GM12872 (cell line): Measurements from ENCODE around the gene PALD1.

ENCODE experiments used
- CTCF ChIP-seq: IDR thresholded peaks from 3 replicates; pipeline ENCODE4 v1.5.1; 2011; ENCODE audit warnings: low read depth, mild to moderate bottlenecking, low read length, moderate library complexity; ENCODE audit not compliant: insufficient read depth

Gene PALD1

GRCh38 chr10:70613941-70614340 lies 135.4 kb downstream of the PALD1 start:
- no peak for TF ChIP-seq CTCF

GRCh38 chr10:70615211-70615610 lies 136.6 kb downstream of the PALD1 start:
- TF ChIP-seq CTCF: no peak

- no peak for TF ChIP-seq CTCF
These were observed 137.4 kb downstream of the PALD1 start for GRCh38 chr10:70615784-70616522.

- no peak for TF ChIP-seq CTCF
These were observed 138.2 kb downstream of the PALD1 start for GRCh38 chr10:70616761-70617160.
